HG02885 (cell line): ENCODE data around the gene GOSR2.
"Not testable (repeated sequence)": the region's sequence is repeated elsewhere in the genome, so short reads cannot be mapped to it uniquely, and the experiment has no call there.

Experiments used
- ATAC-seq: cut with Tn5 transposase; IDR thresholded peaks from one replicate; pipeline ENCODE4 v1.9.1; 2021; ENCODE audit warnings: mild to moderate bottlenecking; ENCODE audit not compliant: unreplicated experiment, poor library complexity

The GOSR2 gene

GRCh38 chr17:46890638-46891037 lies 32.3 kb upstream of the GOSR2 start:
- ATAC-seq, result no peak

DNA sequence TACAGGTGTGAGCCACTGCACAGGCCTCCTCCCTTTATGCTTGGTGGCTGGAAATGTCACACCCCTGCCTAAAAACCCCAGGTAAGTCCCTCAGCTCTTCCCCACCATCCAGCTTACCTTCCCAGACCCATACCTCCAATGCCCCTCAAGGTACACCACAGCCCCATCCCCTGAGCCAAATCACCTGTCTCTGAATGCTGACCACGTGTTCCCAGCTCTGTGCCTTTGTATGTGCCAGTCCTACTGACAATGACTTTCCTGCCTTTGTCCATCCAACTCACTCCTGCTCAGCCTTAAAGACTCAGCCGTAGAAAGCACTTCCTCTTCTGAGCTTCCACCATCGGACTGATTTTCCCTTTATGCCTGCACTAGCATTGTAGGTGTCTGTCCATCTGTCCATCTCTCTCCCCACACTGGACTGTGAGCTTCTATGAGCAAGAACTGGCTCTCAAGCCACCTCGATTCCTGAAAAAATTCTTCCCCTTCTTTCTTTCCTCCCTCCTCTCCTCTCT lies 30.7 kb upstream of the GOSR2 start:
- ATAC-seq, result no peak

- ATAC-seq, result no peak
Measured at GRCh38 chr17:46894024-46894423, 28.9 kb upstream of the GOSR2 start.

DNA sequence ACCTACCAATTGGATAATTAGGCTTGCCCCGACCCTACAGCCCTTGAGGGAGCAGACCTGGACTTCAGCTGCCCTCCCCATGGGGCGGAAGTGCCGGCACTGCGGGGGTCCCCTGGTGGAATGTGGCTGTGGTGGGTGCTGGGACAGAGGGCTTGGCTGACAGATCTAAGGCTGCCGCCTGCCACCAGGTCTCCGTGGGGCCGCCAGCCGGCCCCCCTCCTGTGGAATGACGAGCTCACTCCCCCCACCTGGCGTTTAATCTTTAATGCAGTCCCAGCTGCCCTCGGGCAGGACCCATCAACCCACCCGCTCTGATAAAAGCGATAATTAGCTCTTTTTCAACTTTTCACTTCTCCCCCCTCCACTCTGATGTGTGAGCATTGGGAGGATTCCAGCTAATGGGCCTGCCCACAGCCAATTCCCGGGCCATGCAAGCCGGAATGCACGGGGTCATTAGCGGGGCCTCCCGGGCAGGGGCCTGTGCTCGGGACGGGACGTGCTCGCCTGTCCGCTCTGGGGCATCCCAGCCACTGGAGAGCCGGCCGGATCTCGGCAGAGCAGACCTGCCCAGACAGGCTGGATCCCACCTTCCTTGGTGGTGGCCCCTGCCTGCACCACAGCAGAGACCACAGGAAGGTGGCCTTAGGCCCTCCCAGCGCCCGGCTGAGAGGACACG lies 28.3 kb upstream of the GOSR2 start:
- no peak for ATAC-seq

DNA sequence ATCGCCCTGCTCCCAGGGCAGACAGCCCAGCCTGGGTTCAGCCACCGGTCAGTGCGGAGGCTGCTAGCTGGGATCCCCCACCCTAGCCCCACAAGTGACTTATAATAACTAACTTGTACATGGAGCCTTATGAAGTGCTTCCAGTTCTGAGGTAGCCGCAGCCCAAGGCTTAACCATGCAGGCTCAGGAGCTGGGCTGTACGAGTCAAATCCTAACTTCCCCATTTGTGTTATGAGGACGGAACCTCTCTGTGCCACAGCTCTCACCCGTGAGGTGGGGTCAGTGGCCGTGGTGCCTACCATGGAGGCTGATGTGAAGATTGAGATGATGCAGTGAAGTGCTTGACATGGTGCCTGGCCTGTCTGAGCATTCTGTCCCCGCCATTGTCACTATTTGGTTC lies 27.8 kb upstream of the GOSR2 start:
- ATAC-seq, result no peak

GRCh38 chr17:46896991-46897390 lies 26.0 kb upstream of the GOSR2 start:
- ATAC-seq, result no peak

DNA sequence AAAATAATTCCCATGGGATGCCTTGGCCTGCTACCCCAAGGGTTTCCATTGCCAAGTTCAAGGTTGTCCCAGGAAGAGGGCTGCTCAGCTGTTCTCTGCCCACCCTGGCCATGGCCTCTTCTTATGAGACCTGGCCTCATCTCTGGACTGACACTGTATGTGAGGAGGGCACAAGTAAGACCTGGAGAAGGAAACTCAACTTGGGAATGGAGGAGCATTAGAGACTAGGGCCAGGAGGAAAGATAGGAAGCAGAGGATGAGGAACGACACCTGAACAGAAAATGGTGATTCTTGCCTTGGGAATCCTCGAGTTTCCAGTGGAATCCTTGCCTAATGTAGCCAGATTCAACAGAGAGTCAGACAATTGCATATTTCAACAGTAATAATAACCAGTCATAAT lies 24.6 kb upstream of the GOSR2 start:
- ATAC-seq, result no peak

GRCh38 chr17:46898860-46899259 lies 24.1 kb upstream of the GOSR2 start:
- ATAC-seq, result no peak

DNA sequence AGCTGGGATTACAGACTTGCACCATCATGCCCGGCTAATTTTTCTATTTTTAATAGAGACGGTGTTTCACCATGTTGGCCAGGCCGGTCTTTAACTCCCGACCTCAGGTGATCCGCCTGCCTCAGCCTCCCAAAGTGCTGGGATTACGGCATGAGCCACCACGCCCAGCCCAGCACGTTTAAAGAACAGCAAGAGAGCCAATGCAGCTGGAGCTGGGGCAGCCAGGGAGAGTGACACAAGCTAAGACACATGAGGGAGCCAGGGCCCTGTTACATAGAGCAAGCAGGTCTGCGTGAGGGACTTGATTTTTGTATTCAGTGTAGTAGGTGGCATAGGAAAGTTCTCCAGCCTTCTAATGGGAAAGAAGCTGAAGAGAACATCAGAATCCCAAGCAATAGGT lies 21.7 kb upstream of the GOSR2 start:
- ATAC-seq, result no peak

- ATAC-seq, result no peak
Measured at GRCh38 chr17:46903762-46904672, 18.9 kb upstream of the GOSR2 start.

DNA sequence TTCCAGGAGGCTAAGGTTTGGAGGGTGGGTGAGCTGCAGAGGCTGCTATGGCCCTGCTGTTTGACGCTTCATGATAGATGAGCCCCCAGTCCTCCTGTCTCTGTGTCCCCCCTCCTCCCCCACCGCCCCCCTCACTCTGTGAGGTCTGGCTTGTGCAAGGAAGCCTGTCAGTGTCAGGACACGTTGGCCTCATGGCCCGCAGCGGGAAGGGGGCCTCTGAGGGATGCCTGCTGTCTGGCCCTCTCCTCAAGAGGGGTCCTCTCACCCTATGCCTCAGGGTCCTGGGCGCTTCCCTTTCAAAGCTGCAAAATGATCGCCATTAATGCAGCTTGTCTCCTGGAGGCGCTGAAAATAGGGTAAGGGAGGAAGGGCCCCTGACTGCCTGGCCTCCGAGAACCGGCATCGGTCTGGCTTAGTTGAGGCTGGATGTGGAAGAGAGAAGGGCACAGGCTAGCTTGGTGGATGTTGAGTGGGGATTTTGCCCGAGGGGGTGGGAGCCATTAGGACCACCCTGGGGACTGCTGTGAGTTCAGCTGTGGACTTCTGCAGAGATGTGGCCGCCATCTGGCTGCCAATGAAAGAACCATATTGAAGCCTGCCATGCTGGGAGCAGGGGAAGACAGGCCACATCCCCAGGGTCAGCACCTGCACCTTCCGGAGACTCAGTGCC lies 14.8 kb upstream of the GOSR2 start:
- ATAC-seq, result no peak

DNA sequence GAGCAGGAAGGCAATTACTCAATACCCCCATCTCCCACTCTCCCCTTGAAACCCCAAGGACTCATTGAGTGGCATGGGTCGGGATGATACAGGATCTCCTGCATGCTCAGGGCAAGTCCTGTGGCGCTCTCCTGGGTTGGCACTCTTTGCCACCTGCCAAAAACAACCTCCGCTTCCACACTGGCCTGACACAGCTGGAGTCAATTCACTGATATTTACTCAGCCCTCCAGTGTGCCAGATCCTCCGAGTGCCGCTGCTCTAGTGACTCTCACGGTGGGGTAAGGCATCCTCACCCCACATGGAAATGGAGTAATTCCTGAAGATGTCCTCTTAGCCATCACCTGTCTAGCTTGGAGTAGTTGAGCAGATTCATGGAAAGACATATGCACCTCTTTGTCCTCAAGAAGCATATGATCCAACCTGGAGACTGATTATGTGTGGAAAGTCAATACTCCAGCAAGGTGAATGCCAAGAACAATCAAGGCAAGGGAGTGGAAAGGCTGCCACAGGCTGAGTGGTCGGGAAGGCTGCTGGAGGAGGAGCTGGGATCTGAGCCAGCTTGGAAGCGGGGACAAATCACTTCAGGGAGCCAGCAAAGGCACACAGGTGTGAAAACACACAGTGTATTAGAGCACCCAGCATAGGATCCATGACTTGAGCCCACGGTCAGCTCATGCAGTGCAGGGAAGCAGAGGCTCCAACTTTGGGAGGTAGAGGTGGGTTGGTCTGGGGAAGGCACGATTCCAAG lies 12.6 kb upstream of the GOSR2 start:
- no peak for ATAC-seq

- no peak for ATAC-seq
Measured at GRCh38 chr17:46911311-46911710, 11.6 kb upstream of the GOSR2 start.

- no peak for ATAC-seq
Measured at GRCh38 chr17:46915596-46915995, 7.4 kb upstream of the GOSR2 start.

GRCh38 chr17:46916211-46916610 lies 6.7 kb upstream of the GOSR2 start:
- ATAC-seq, result no peak

GRCh38 chr17:46916623-46917022 lies 6.3 kb upstream of the GOSR2 start:
- no peak for ATAC-seq

DNA sequence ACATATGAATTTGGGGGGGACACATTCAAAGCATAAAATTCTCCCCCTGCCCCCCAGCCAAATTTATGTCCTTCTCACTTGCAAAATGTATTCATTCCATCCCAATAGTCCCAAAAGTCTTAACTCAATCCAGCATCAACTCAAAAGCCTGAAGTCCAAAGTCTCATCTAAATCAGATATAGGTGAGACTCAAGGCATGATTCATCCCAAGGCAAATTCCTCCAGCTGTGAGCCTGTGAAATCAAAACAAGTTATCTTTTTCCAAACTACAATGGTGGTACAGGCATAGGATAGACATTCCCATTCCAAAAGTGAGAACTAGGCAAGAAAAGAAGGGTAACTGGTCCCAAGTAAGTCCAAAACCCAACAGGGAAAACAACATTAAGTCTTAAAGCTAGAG lies 5.9 kb upstream of the GOSR2 start:
- ATAC-seq, result no peak

GRCh38 chr17:46917516-46917915 lies 5.4 kb upstream of the GOSR2 start:
- ATAC-seq, result no peak

DNA sequence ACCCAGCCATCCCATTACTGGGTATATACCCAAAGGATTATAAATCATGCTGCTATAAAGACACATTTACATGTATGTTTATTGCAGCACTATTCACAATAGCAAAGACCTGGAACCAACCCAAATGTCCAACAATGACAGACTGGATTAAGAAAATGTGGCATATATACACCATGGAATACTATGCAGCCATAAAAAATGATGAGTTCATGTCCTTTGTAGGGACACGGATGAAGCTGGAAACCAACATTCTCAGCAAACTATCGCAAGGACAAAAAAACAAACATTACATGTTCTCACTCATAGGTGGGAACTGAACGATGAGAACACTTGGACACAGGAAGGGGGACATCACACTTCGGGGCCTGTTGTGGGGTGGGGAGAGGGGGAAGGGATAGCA lies 998 bp upstream of the GOSR2 start:
- ATAC-seq, result not testable (repeated sequence)

DNA sequence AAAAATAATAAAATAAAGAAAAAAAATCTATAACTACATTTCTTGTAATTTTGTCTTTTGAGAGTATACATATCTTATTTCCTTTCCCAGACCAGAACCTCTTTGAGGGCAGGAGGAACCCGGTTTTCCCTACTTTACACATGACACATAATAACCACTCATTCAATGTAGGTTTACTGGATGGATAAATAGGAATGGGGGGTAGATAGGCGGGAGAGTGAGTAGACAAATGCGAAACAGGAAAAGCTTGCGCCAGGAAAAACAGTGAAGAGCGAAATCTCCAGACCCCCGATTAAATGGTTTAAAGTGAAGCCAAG lies 515 bp upstream of the GOSR2 start:
- ATAC-seq, result no peak
